Skin epidermis (tissue), 12 donors: ENCODE measurements around the gene CCDC59.
A peak's percentile ranks its signal among the peaks of the same experiment; 100 is the strongest.
"Not testable (repeated sequence)": the region's sequence is repeated elsewhere in the genome, so short reads cannot be mapped to it uniquely, and the experiment has no call there.

ENCODE experiments used
- H3K27ac ChIP-seq, 21 experiments: fragments of 200-600 bp; sonication (generic) in 11 of 21; one replicate each; pipeline ENCODE4 v1.5.0; 2020; ENCODE audit warnings: mild to moderate bottlenecking in 3 of 21, inconsistent platforms in 2 of 21, moderate library complexity in 2 of 21
- H3K4me3 ChIP-seq, 7 experiments: fragments of 200-600 bp; sonication (generic) in 2 of 7; one replicate each; pipeline ENCODE4 v1.5.0; 2020; ENCODE audit warnings: inconsistent platforms in 2 of 7, mild to moderate bottlenecking in 2 of 7, moderate library complexity in 1 of 7

The CCDC59 gene

GRCh38 chr12:82358200-82359114 lies at the start of gene CCDC59, which contains the start of gene METTL25:
CCDC59 (minus strand) TSS chr12:82358387; CDS start chr12:82358376, 11 bp downstream.
METTL25 (plus strand) TSS chr12:82358529; CDS start chr12:82358566, 37 bp downstream.
- peak within 1 kb of the TSS; percentile 56 to 99 (median 85) for H3K4me3 ChIP-seq
- H3K27ac ChIP-seq, result peak within 1 kb of the TSS; percentile 47 to 99 (median 96)

- H3K27ac ChIP-seq, result no peak overlapping the region
These were observed 49.3 kb upstream of the CCDC59 start for GRCh38 chr12:82407481-82407880.

GRCh38 chr12:82406651-82407050 lies 48.5 kb upstream of the CCDC59 start:
- Histone ChIP-seq H3K27ac (no peak overlapping the region), H3K4me3 (no peak overlapping the region)

More at GRCh38 chr12:82407481-82407880, 49.3 kb upstream of the CCDC59 start:
- H3K4me3 ChIP-seq, result no peak overlapping the region

- Histone ChIP-seq H3K27ac (no peak overlapping the region), H3K4me3 (no peak overlapping the region)
These were observed 42.6 kb upstream of the CCDC59 start for GRCh38 chr12:82400819-82401218.

- no peak overlapping the region for H3K4me3 ChIP-seq
These were observed 40.7 kb upstream of the CCDC59 start for GRCh38 chr12:82398879-82399278.

GRCh38 chr12:82383930-82384552 lies 25.9 kb upstream of the CCDC59 start:
- no peak overlapping the region for H3K27ac ChIP-seq
- no peak overlapping the region for H3K4me3 ChIP-seq

More at GRCh38 chr12:82398879-82399278, 40.7 kb upstream of the CCDC59 start:
- H3K27ac ChIP-seq, result no peak overlapping the region

GRCh38 chr12:82378997-82379396 lies 20.8 kb upstream of the CCDC59 start:
- Histone ChIP-seq H3K4me3 (no peak overlapping the region), H3K27ac (no peak overlapping the region)

- Histone ChIP-seq H3K27ac (no peak overlapping the region), H3K4me3 (no peak overlapping the region)
These were observed 17.0 kb upstream of the CCDC59 start for GRCh38 chr12:82375201-82375600.

- Histone ChIP-seq H3K27ac (no peak overlapping the region), H3K4me3 (no peak overlapping the region)
These were observed 8.0 kb upstream of the CCDC59 start for GRCh38 chr12:82366197-82366596.

GRCh38 chr12:82363990-82364389 lies 5.8 kb upstream of the CCDC59 start:
- Histone ChIP-seq H3K4me3 (no peak overlapping the region), H3K27ac (no peak overlapping the region)

- Histone ChIP-seq H3K27ac (no peak overlapping the region), H3K4me3 (no peak overlapping the region)
These were observed 3.3 kb upstream of the CCDC59 start for GRCh38 chr12:82361461-82361915.

- not testable (repeated sequence) for H3K27ac ChIP-seq
These were observed 2.6 kb upstream of the CCDC59 start for GRCh38 chr12:82360834-82361233.

GRCh38 chr12:82359115-82359478 lies 910 bp upstream of the CCDC59 start:
- Histone ChIP-seq H3K27ac (peak overlapping the region in 20 of 21 experiments; percentile 84 to 99 (median 96)), H3K4me3 (peak overlapping the region; percentile 56 to 99 (median 85))

More at GRCh38 chr12:82360834-82361233, 2.6 kb upstream of the CCDC59 start:
- H3K4me3 ChIP-seq, result not testable (repeated sequence)

GRCh38 chr12:82357845-82358199 lies 365 bp downstream of the CCDC59 start:
- peak overlapping the region; percentile 47 to 99 (median 96) for H3K27ac ChIP-seq
- H3K4me3 ChIP-seq, result peak overlapping the region; percentile 56 to 99 (median 85)

GRCh38 chr12:82357340-82357739 lies 847 bp downstream of the CCDC59 start:
- peak overlapping the region in 13 of 21 experiments; percentile 84 to 99 (median 97) for H3K27ac ChIP-seq
- peak overlapping the region; percentile 56 to 99 (median 85) for H3K4me3 ChIP-seq

GRCh38 chr12:82351390-82351789 lies 6.8 kb downstream of the CCDC59 start:
- Histone ChIP-seq H3K4me3 (no peak overlapping the region), H3K27ac (no peak overlapping the region)

- no peak overlapping the region for H3K4me3 ChIP-seq
These were observed 8.0 kb downstream of the CCDC59 start for GRCh38 chr12:82350161-82350560.

GRCh38 chr12:82329508-82329907 lies 28.7 kb downstream of the CCDC59 start:
- Histone ChIP-seq H3K27ac (no peak overlapping the region), H3K4me3 (no peak overlapping the region)

More at GRCh38 chr12:82350161-82350560, 8.0 kb downstream of the CCDC59 start:
- no peak overlapping the region for H3K27ac ChIP-seq

- H3K27ac ChIP-seq, result no peak overlapping the region
- H3K4me3 ChIP-seq, result no peak overlapping the region
These were observed 30.3 kb downstream of the CCDC59 start for GRCh38 chr12:82327861-82328260.

- H3K4me3 ChIP-seq, result no peak overlapping the region
- H3K27ac ChIP-seq, result no peak overlapping the region
These were observed 31.2 kb downstream of the CCDC59 start for GRCh38 chr12:82326905-82327503.
